ENCODE results near the gene F2.
A peak's percentile ranks its signal among the peaks of the same experiment; 100 is the strongest.

Gene F2

GRCh38 chr11:46718155-46719019 lies 626 bp upstream of the F2 start:
- DNase-seq (ENCODE audit: low read depth) = no peak

- no peak for DNase-seq (ENCODE audit: low read depth)
These were observed 668 bp downstream of the F2 start for GRCh38 chr11:46719543-46720218.

- DNase-seq (ENCODE audit: low read depth) = no peak
These were observed 2.3 kb downstream of the F2 start for GRCh38 chr11:46721286-46721685.

DNA sequence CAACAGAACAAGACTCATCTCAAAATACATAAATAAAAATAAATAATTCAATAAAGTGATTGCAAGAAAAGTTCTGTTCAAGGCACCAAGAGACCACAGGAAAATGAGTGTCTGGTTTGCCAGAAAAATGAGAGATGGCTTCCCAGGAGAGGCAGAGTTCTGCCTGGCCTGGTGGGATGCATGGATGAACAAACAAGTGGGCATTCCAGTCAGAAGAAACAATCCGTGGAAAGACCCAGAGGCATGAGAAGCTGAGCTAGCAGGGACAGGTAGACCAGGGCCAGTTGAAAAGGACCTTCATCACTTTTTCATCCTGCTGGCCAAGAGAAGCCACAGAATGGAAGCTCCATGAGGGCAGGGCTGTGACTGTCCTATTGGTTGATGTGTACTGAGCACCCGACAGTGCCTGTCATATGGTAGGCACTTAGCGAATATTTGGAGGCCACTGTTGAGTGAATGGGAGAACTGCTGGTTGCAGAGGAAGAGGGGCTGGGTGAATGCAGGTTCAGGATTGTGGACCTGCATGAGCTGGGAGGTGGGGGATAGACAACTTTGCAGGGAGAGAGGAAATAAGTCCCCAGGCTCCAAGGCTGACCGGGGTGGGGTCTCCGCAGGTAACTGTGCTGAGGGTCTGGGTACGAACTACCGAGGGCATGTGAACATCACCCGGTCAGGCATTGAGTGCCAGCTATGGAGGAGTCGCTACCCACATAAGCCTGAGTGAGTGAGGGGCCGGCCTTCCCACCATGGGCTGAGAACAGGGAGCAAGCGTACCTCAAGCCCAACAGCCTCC lies 3.7 kb downstream of the F2 start:
- no peak for DNase-seq (ENCODE audit: low read depth)

DNA sequence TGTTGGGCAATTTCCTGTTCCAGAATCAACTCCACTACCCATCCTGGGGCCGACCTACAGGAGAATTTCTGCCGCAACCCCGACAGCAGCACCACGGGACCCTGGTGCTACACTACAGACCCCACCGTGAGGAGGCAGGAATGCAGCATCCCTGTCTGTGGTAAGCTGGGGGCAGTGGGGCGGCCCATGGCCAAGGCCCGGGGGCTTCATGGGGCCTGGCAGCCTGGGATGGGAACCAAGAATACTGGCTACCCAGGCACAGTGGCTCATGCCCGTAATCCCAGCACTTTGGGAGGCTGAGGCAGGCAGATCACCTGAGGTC lies 4.3 kb downstream of the F2 start:
- no peak for DNase-seq (ENCODE audit: low read depth)

- DNase-seq (ENCODE audit: low read depth) = no peak
These were observed 5.1 kb downstream of the F2 start for GRCh38 chr11:46724088-46724487.

DNA sequence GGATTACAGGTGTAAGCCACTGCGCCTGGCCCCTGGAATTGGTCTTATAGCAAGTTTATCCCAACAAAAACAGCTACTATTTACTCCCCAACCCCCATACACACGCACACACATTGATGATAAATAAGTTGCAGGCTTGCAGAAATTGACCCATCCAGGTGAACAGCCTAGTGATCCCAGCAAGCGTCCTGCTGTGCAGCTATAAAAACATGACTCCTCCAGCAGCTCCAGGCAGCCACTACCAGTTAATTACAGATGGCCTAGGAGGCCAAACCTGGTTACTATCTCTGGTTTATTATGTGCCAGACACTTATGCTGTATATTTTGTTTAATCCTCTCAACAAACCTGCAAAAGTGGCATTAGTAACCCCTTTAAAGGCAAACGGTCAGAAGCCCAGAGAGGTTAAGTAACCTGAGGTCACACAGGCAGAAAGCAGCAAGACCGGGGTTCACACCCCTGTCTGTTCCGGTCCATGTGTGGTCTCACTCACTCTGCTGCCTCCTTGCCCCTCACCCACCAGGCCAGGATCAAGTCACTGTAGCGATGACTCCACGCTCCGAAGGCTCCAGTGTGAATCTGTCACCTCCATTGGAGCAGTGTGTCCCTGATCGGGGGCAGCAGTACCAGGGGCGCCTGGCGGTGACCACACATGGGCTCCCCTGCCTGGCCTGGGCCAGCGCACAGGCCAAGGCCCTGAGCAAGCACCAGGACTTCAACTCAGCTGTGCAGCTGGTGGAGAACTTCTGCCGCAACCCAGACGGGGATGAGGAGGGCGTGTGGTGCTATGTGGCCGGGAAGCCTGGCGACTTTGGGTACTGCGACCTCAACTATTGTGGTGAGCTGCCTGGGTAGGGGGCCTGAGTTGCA lies 6.6 kb downstream of the F2 start:
- DNase-seq (ENCODE audit: low read depth) = no peak

GRCh38 chr11:46726206-46726862 lies 7.3 kb downstream of the F2 start:
- no peak for DNase-seq (ENCODE audit: low read depth)

GRCh38 chr11:46727952-46728658 lies 9.1 kb downstream of the F2 start:
- no peak for DNase-seq (ENCODE audit: low read depth)

DNA sequence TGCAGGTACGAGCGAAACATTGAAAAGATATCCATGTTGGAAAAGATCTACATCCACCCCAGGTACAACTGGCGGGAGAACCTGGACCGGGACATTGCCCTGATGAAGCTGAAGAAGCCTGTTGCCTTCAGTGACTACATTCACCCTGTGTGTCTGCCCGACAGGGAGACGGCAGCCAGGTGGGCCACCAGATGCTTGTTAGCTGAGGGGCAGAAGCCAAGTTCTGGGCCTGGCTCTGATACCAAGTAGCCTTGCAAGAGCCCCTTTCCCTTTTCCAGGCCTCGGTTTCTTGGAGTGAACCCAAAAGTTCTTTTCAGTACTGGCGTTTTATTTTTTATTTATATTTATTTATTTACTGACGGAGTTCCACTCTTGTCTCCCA lies 9.6 kb downstream of the F2 start:
- DNase-seq (ENCODE audit: low read depth) = no peak

DNA sequence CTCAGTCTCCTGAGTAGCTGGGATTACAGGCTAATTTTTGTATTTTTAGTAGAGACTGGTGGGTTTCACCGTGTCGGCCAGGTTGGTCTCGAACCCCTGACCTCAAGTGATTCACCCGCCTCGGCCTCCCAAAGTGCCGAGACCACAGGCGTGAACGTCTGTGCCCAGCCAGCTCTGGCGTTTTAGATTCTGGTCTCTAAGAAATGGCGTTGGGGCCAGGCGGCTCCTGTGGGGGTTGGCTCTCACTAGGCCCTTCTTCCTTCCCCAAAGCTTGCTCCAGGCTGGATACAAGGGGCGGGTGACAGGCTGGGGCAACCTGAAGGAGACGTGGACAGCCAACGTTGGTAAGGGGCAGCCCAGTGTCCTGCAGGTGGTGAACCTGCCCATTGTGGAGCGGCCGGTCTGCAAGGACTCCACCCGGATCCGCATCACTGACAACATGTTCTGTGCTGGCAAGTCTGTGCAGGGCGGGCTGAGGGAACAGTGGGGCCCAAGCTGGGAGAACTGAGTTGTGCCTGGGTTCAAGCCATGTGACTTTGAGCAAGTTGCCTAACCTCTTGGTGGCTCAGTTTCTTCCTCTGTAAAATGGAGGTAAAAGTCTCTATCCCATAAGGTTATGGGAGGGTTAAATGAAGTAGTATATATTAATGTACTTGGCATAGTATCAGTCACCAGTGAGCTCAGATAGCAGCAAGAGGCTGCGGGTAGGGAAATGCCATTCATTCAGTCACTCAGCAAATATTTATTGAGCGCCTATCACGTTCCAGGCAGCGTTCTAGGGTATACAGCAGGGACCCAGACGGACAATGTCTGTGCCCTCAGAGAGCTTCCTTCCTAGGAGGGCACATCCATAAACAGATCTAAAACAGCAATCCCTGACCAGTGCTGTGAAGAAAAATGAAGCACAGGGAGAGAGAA lies 10.4 kb downstream of the F2 start:
- DNase-seq (ENCODE audit: low read depth) = peak; percentile 31

DNA sequence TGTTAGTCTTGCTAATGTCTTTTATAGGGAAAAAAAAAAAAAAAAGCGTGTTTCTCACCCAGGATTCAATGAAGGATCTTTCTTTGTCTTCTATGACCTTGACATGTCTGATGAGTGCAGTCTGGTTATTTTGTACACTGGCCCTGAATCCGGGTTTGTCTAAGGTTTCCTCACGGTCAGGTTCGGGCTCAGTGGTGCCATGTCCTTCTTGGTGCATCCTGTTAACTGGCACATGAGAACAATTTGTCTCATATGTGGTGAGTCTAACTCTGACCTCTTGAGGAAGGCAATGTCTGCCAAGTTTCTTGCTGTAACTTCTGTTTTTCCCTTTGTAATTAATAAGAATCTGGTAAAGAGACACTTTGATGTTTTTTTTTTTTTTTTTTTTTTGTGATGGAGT lies 12.5 kb downstream of the F2 start:
- DNase-seq (ENCODE audit: low read depth) = no peak

GRCh38 chr11:46733234-46733633 lies 14.2 kb downstream of the F2 start:
- DNase-seq (ENCODE audit: low read depth) = no peak

- DNase-seq (ENCODE audit: low read depth) = no peak
These were observed 17.1 kb downstream of the F2 start for GRCh38 chr11:46736146-46736545.

GRCh38 chr11:46736615-46737014 lies 17.6 kb downstream of the F2 start:
- DNase-seq (ENCODE audit: low read depth) = no peak

GRCh38 chr11:46737699-46738098 lies 18.7 kb downstream of the F2 start:
- DNase-seq (ENCODE audit: low read depth) = no peak

- no peak for DNase-seq (ENCODE audit: low read depth)
These were observed 19.9 kb downstream of the F2 start for GRCh38 chr11:46738887-46739286.

DNA sequence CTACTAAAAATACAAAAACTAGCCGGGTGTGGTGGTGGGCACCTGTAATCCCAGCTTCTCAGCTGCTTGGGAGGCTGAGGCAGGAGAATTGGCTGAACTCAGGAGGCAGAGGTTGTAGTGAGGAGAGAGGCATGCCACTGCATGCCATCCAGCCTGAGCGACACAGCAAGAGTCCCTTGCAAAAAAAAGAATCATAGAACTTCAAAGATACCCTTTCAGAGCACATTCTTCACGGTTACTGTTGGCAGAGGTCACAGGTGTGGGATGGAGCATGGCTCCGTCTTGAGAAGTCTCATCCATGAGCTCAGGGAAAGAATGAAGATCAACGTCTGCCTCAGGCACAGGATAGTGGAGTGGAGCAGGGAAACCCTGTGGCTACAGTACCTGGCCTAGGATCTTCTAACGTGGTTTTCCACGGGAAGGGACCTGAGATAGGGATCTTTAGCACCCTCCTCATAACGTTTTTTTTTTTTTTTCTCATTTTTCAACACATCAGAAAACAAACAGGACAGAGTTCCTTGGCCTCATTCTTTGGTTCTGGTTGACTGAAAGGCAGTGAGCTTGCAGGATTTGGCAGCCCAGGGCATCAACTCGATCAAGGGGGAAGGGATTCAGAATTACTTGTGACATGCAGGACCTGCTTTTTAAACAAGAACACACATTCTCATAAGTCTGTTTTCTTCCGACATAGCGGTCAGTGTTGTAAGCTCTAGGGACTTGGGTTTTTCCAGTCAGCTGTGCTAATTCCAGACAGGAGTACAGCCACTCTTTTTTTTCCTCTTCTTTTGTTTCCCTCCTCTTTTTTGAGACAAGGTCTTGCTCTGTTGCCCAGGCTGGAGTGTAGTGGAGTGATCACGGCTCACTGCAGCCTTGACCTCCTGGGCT lies 22.8 kb downstream of the F2 start:
- DNase-seq (ENCODE audit: low read depth) = no peak

GRCh38 chr11:46743043-46743442 lies 24.0 kb downstream of the F2 start:
- no peak for DNase-seq (ENCODE audit: low read depth)

All from iris pigment epithelial cell (primary cell).